ENCODE measurements around the gene SMARCAD1.

SMARCAD1 gene

DNA sequence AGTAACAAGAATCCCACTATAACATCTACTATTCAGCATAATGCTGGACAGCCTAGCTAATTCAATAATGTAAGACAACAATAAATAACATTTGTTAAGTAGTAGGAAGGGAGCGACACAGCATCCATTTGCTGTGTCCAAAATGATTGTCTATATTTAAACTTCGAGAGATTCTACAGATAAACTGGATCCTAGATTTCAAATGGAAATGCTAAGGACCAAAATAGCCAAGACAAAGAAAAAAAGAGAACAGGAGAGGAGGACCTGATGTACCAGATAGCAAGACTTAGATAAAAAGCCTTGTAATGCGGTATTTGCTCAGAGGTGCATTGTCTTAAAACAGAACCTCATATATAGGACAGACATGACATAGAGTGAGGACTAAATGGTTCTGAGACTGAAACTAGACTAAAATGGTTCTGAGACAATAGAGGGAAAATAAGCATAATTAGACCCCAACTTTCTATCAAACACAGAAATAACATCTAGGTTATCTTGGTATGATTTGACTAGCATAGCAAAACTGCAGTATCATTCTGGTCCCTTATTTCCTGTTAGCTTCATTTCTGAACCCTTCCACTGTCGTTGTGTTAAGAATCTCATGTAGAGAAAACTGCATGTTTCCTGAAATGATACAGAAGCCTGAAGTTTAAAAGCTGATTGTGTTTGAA lies 131.2 kb downstream of the SMARCAD1 start:
- TF ChIP-seq, protein P1, sequence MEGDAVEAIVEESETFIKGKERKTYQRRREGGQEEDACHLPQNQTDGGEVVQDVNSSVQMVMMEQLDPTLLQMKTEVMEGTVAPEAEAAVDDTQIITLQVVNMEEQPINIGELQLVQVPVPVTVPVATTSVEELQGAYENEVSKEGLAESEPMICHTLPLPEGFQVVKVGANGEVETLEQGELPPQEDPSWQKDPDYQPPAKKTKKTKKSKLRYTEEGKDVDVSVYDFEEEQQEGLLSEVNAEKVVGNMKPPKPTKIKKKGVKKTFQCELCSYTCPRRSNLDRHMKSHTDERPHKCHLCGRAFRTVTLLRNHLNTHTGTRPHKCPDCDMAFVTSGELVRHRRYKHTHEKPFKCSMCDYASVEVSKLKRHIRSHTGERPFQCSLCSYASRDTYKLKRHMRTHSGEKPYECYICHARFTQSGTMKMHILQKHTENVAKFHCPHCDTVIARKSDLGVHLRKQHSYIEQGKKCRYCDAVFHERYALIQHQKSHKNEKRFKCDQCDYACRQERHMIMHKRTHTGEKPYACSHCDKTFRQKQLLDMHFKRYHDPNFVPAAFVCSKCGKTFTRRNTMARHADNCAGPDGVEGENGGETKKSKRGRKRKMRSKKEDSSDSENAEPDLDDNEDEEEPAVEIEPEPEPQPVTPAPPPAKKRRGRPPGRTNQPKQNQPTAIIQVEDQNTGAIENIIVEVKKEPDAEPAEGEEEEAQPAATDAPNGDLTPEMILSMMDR (conservative IDR thresholded peaks at IDR 0.05; ENCODE audit: control insufficient read depth, insufficient read depth, low read depth, low read length): no peak
- H3K4me3 ChIP-seq (ENCODE audit: control insufficient read depth, low read depth, low read length): no peak overlapping the region
- DNase-seq (ENCODE audit: low read depth): no peak

DNA sequence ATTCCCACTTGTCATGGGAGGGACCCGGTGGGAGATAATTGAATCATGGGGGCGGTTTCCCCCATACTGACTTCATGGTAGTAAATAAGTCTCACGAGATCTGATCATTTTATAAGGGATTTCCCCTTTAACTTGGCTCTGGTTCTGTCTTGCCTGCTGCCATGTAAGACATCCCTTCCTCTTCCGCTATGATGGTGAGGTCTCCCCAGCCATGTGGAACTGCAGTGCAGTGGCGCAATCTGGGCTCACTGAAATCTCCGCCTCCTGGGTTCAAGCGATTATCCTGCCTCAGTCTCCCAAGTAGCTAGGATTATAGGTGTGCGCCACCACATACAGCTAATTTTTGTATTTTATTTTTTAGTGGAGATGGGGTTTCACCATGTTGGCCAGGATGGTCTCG lies 132.1 kb downstream of the SMARCAD1 start:
- TF ChIP-seq, protein P1 (conservative IDR thresholded peaks at IDR 0.05; ENCODE audit: control insufficient read depth, insufficient read depth, low read depth, low read length): no peak
- DNase-seq (ENCODE audit: low read depth): no peak
- H3K4me3 ChIP-seq (ENCODE audit: control insufficient read depth, low read depth, low read length): no peak overlapping the region

Measured in fibroblast of mammary gland (primary cell).